Lower leg skin (tissue), 3 donors: ENCODE measurements around the gene SPRR2B.
"Not testable (repeated sequence)": the region's sequence is repeated elsewhere in the genome, so short reads cannot be mapped to it uniquely, and the experiment has no call there.

ENCODE experiments used
- CTCF ChIP-seq, 3 donors: fragments of 450-650 bp; IDR thresholded peaks; one replicate each; pipeline ENCODE4 v1.5.1; 2016; ENCODE audit warnings: antibody characterized with exemption in 3 of 3, mild to moderate bottlenecking in 3 of 3, moderate library complexity in 2 of 3
- POLR2A ChIP-seq, 2 donors: fragments of 450-650 bp; IDR thresholded peaks; one replicate each; pipeline ENCODE4 v1.6.1; 2016 to 2017; ENCODE audit warnings: antibody characterized with exemption in 2 of 2, mild to moderate bottlenecking in 1 of 2, moderate library complexity in 1 of 2

GRCh38 chr1:153112454-153112853 lies 41.0 kb upstream of the SPRR2B start:
- not testable (repeated sequence) for TF ChIP-seq POLR2A, CTCF (IDR thresholded peaks at IDR 0.05)
